ENCODE measurements around the gene TBCD.

GRCh38 chr17:82927311-82927660, 175.4 kb downstream of the TBCD start:
- TF ChIP-seq CTCF (IDR thresholded peaks at IDR 0.05), result no peak
- no peak for TF ChIP-seq POLR2A (IDR thresholded peaks at IDR 0.05)
